Nephron progenitor cell (in vitro differentiated cells): ENCODE results near the gene KBTBD12.

Experiments used
- DNase-seq: peaks from one replicate; pipeline ENCODE4 v3.0.0; 2021
- H3K27ac Mint-ChIP-seq: 2 replicates; pipeline ENCODE4 v1.8.0; 2021; ENCODE audit warnings: mild to moderate bottlenecking, moderate library complexity, mixed read lengths
- H3K27me3 Mint-ChIP-seq: 2 replicates; pipeline ENCODE4 v1.8.0; 2021; ENCODE audit warnings: mild to moderate bottlenecking, low read depth, mixed read lengths; ENCODE audit not compliant: poor library complexity
- H3K36me3 Mint-ChIP-seq: 2 replicates; pipeline ENCODE4 v1.8.0; 2021; ENCODE audit warnings: low read depth, mixed read lengths
- H3K4me1 Mint-ChIP-seq: 2 replicates; pipeline ENCODE4 v1.8.0; 2021; ENCODE audit warnings: mixed read lengths
- H3K4me3 Mint-ChIP-seq: 2 replicates; pipeline ENCODE4 v1.8.0; 2021; ENCODE audit warnings: mild to moderate bottlenecking, moderate library complexity, mixed read lengths
- H3K9me3 Mint-ChIP-seq: 2 replicates; pipeline ENCODE4 v1.8.0; 2021; ENCODE audit warnings: mild to moderate bottlenecking, moderate library complexity, mixed read lengths
- TF ChIP-seq, protein P1 (sequence below): fragments of 200-600 bp; sonication (generic); IDR thresholded peaks from 2 replicates; pipeline ENCODE4 v1.5.0; 2021; ENCODE audit warnings: antibody characterized with exemption

The KBTBD12 gene

DNA sequence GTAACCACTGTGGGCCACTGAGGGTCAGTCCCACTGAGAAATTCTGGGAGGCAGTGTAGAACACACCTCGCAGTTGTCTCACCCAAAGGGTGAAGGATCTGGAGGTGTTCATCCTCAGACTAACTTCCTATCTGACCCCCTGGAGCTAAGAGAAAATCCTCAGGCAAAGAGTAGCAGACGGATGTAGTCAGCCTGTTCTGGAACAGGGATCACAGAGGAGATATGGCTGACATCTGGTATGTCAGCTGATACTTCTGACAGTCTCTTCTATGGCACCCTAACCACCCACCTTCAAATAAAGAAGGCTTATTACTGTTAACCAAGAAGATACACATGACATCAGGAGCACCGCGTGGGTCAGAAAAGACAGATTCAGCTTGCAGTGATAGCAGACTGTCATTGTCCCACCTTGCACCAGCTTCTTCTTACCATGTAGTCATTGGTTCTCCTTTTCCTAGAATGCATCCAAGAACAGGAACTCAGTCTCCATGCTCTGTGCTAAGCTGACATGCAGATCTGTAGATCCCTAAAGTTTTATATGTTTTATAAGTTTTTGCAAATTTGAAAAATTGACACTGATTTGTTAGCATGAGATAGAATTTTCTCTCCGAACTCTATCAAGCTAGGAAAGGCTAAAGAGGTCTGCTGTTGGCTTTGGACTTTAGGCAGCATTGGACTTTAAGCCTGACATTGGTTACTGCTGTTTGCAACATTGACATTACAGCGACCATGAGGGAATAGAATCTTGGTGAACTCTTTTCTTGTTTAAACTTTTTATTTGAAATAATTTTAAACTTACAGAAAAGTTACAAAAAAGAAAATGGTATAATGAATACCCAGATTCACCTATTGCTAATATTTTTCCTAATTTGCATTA, 60.4 kb downstream of the KBTBD12 start:
- TF ChIP-seq, protein P1, sequence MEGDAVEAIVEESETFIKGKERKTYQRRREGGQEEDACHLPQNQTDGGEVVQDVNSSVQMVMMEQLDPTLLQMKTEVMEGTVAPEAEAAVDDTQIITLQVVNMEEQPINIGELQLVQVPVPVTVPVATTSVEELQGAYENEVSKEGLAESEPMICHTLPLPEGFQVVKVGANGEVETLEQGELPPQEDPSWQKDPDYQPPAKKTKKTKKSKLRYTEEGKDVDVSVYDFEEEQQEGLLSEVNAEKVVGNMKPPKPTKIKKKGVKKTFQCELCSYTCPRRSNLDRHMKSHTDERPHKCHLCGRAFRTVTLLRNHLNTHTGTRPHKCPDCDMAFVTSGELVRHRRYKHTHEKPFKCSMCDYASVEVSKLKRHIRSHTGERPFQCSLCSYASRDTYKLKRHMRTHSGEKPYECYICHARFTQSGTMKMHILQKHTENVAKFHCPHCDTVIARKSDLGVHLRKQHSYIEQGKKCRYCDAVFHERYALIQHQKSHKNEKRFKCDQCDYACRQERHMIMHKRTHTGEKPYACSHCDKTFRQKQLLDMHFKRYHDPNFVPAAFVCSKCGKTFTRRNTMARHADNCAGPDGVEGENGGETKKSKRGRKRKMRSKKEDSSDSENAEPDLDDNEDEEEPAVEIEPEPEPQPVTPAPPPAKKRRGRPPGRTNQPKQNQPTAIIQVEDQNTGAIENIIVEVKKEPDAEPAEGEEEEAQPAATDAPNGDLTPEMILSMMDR, result no peak
- no peaks in the 10 kb centered on the region for H3K4me1 Mint-ChIP-seq
- H3K27ac Mint-ChIP-seq, result no peak overlapping the region
- H3K9me3 Mint-ChIP-seq, result peaks cover 9% of the 10 kb centered on the region
- peaks cover 57% of the 10 kb centered on the region for H3K27me3 Mint-ChIP-seq
- no peak overlapping the region for H3K4me3 Mint-ChIP-seq
- H3K36me3 Mint-ChIP-seq, result no peaks in the 10 kb centered on the region
- no peak for DNase-seq

DNA sequence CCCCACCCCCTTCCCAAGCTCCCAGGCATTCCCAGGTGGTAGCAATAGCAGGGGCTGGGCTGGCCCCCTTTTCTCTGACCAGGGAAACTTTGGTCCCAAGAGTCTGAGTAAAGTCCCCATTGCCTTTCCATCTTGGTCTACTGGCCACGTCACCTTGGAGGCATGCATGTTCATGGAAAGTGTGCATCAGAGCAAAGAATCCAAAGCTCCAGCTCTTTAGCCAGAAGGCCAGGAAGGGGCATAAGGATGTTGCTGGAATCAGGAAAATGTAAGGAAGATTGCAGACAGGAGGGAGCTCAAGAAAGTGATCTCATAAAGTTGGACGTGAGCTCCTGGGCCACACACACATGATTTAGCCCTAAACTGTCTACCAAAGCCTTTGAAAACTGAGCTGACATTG, 63.6 kb downstream of the KBTBD12 start:
- Mint-ChIP-seq H3K9me3 (peaks cover 32% of the 10 kb centered on the region), H3K36me3 (peaks cover 5% of the 10 kb centered on the region), H3K27ac (no peak overlapping the region), H3K4me3 (no peak overlapping the region), H3K4me1 (no peaks in the 10 kb centered on the region), H3K27me3 (peaks cover 40% of the 10 kb centered on the region)
- no peak for DNase-seq
- TF ChIP-seq, protein P1, result no peak

DNA sequence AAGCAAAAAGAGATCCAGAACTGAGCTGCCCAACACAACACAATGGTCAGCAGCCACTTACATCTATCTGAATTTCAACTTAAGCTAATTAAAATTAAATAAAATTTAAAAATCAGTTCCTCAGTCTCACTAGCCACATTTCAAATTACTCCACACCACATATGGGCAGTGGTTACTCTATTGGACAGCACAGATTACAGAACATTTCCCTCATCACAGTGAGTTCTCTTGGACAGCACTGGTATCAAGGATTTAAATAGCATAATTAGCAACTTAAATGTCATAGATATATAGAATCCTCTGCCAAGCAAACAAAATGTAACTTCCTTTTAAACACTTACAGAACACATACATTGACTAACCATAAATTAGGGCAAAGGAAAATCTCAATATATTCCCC, 64.4 kb downstream of the KBTBD12 start:
- DNase-seq, result no peak
- H3K9me3 Mint-ChIP-seq, result peaks cover 35% of the 10 kb centered on the region
- TF ChIP-seq, protein P1, result no peak
- H3K36me3 Mint-ChIP-seq, result peaks cover 5% of the 10 kb centered on the region
- peaks cover 31% of the 10 kb centered on the region for H3K27me3 Mint-ChIP-seq
- H3K4me1 Mint-ChIP-seq, result no peaks in the 10 kb centered on the region
- H3K27ac Mint-ChIP-seq, result no peak overlapping the region
- H3K4me3 Mint-ChIP-seq, result no peak overlapping the region

DNA sequence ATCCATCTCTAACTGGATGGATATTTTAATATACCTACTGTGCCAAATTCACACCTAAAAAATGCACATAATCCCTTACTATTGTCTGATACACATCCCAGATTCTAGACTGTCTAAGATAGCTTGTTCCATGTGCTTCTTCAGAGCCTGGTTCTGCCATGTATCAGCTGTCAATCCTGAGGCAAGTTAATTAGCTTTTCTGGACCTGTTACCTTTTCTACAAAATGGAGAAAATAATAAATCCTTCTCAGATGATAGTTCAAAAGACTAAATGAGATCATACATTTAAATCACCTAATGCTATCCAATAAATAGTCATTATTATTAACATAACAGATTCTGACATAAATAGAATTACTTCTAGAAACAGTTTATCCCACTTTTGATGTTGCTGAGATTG, 66.1 kb downstream of the KBTBD12 start:
- Mint-ChIP-seq H3K36me3 (peaks cover 5% of the 10 kb centered on the region), H3K27ac (no peak overlapping the region), H3K4me3 (no peak overlapping the region), H3K4me1 (no peaks in the 10 kb centered on the region), H3K9me3 (peaks cover 35% of the 10 kb centered on the region), H3K27me3 (peaks cover 33% of the 10 kb centered on the region)
- TF ChIP-seq, protein P1, result no peak
- no peak for DNase-seq

DNA sequence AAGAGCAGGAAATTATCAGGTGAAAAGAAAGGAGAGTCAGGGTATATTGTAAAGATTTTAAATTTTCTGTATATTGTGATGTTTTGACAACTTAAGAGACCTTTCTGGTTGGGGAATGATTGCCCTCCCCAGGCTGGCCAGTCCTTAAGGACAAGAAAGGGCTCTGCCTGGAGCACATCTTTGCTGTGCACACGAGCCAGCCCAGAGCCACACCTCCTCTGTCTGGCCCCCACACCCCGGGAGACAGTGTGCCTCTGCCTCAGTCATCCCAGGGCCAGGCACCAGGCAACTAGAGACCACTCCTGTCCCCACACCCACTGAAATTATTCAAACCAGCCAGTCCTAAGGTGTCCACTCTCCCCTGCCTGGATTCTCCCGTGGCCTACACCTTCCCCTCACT, 67.1 kb downstream of the KBTBD12 start:
- H3K27ac Mint-ChIP-seq, result no peak overlapping the region
- H3K27me3 Mint-ChIP-seq, result peaks cover 26% of the 10 kb centered on the region
- no peak overlapping the region for H3K4me3 Mint-ChIP-seq
- TF ChIP-seq, protein P1, result no peak
- no peaks in the 10 kb centered on the region for H3K4me1 Mint-ChIP-seq
- no peak for DNase-seq
- peaks cover 5% of the 10 kb centered on the region for H3K36me3 Mint-ChIP-seq
- peaks cover 35% of the 10 kb centered on the region for H3K9me3 Mint-ChIP-seq
